K562 (cell line): ENCODE results near the gene PLA2R1. TPM values are rescaled to one million over a fixed set of nuclear protein-coding genes. Genes with fewer than 3 reads are reported as not detected.

Experiments
- ATAC-seq: fragments of 200-7000 bp; cut with Tn5 transposase; 3 replicates; pipeline ENCODE4 v1.9.1; 2020; ENCODE audit warnings: moderate library complexity
- BruUV-seq: library from RNA; stranded (reverse); fragments of 400-500 nt; replicated peaks from 2 replicates; lab custom pipeline; 2021; lab: Mats Ljungman, UMichigan
- CTCF ChIA-PET: fragments of 300-600 bp; formaldehyde crosslinking; extraction: SDS; loops from one replicate; lab custom pipeline; 2021; ENCODE audit warnings: low intra/inter-chr PET ratio; lab: Yijun Ruan, JAX
- POLR2A ChIA-PET: fragments of 300-600, 350-650 bp; sonication (Branson Sonifier 250); formaldehyde crosslinking; extraction: SDS; loops from one replicate; lab custom pipeline; 2021; ENCODE audit warnings: antibody characterized with exemption, inconsistent platforms; lab: Yijun Ruan, JAX
- DNase-seq, 4 experiments: peaks; one replicate each; pipeline versions ENCODE4 v3.0.0 to v3.0.0-alpha.2; 2011 to 2018; ENCODE audit warnings: low spot score in 3 of 4, mixed read lengths in 3 of 4; ENCODE audit errors: extremely low read depth in 1 of 4
- FAIRE-seq: peaks from 2 replicates; lab custom pipeline; 2011; peaks lifted over from hg19 to GRCh38; lab: Jason Lieb, UNC
- H2AFZ ChIP-seq: 2 replicates; pipeline ENCODE4 v1.6.0; 2011; ENCODE audit warnings: low read depth, low read length, control low read depth, inconsistent platforms
- H3K27ac ChIP-seq: fragments of 200-600 bp; 3 replicates; pipeline ENCODE4 v1.8.0; 2011; ENCODE audit warnings: low read depth, mild to moderate bottlenecking, control low read depth, inconsistent platforms, low read length, moderate library complexity, mixed read lengths; ENCODE audit errors: extremely low read depth
- H3K27me3 ChIP-seq, 2 experiments: fragments of 300-600 bp in 1 of 2; 2 replicates in 1 of 2; 3 replicates in 1 of 2; pipeline versions ENCODE4 v1.6.0 to v1.8.0; 2011; ENCODE audit warnings: inconsistent platforms in 2 of 2, low read length in 2 of 2, mild to moderate bottlenecking in 1 of 2, mixed read lengths in 1 of 2, moderate library complexity in 1 of 2; ENCODE audit not compliant: control insufficient read depth in 2 of 2, insufficient read depth in 2 of 2
- H3K36me3 ChIP-seq: fragments of 300-600 bp; 3 replicates; pipeline ENCODE4 v1.8.0; 2011; ENCODE audit warnings: mild to moderate bottlenecking, low read length, inconsistent platforms; ENCODE audit not compliant: control insufficient read depth, insufficient read depth
- H3K4me1 ChIP-seq, 2 experiments: fragments of 200-600 bp in 1 of 2; replicated peaks in 1 of 2; 2 replicates in 1 of 2; 3 replicates in 1 of 2; pipeline versions ENCODE4 v1.5.1 to v1.8.0; 2011; ENCODE audit warnings: inconsistent platforms in 2 of 2, low read length in 2 of 2, mild to moderate bottlenecking in 1 of 2, mixed read lengths in 1 of 2, moderate library complexity in 1 of 2; ENCODE audit not compliant: control insufficient read depth in 2 of 2, insufficient read depth in 2 of 2
- H3K4me2 ChIP-seq: 2 replicates; pipeline ENCODE4 v1.6.1; 2011; ENCODE audit warnings: low read length, control low read depth, inconsistent platforms, mixed read lengths; ENCODE audit not compliant: insufficient read depth
- H3K4me3 ChIP-seq: fragments of 200-600 bp; sonication (generic), shearing (Covaris generic); 2 replicates; pipeline ENCODE4 v1.5.1; 2016; ENCODE audit warnings: control low read depth, inconsistent platforms
- H3K79me2 ChIP-seq: fragments of 200-600 bp; 3 replicates; pipeline ENCODE4 v1.8.0; 2011; ENCODE audit warnings: low read length, inconsistent platforms; ENCODE audit not compliant: control insufficient read depth, insufficient read depth
- H3K9ac ChIP-seq, 2 experiments: 2 replicates each; pipeline versions ENCODE4 v1.6.0 to v1.6.1; 2011; ENCODE audit warnings: low read depth in 2 of 2, low read length in 2 of 2, control low read depth in 1 of 2, inconsistent platforms in 1 of 2, mild to moderate bottlenecking in 1 of 2, mixed read lengths in 1 of 2; ENCODE audit not compliant: insufficient read depth in 1 of 2
- H3K9me1 ChIP-seq: one replicate; pipeline ENCODE4 v1.6.0; 2011; ENCODE audit warnings: inconsistent platforms, mild to moderate bottlenecking, low read length, moderate library complexity; ENCODE audit not compliant: control insufficient read depth, insufficient read depth
- H3K9me3 ChIP-seq: replicated peaks from 2 replicates; pipeline ENCODE4 v1.5.1; 2011; ENCODE audit warnings: low read depth, low read length, inconsistent platforms; ENCODE audit not compliant: control insufficient read depth, insufficient read depth
- H4K20me1 ChIP-seq: replicated peaks from 2 replicates; pipeline ENCODE4 v1.6.1; 2011; ENCODE audit warnings: low read length, inconsistent platforms, mixed read lengths; ENCODE audit not compliant: control insufficient read depth, insufficient read depth
- KDM5B ChIP-seq: fragments of 200-600 bp; sonication (generic); IDR thresholded peaks from 2 replicates; pipeline ENCODE4 v1.6.1; 2012; ENCODE audit warnings: low read depth, mild to moderate bottlenecking, moderate library complexity, low read length, control low read depth, inconsistent platforms; ENCODE audit not compliant: insufficient replicate concordance
- SMC3 ChIP-seq: conservative IDR thresholded peaks from 2 replicates; pipeline ENCODE4 v1.6.1; 2011; ENCODE audit warnings: low read depth, low read length, improper control_type of control experiment; ENCODE audit not compliant: insufficient read depth
- ZNF184 ChIP-seq: sonication (generic); formaldehyde crosslinking; IDR thresholded peaks from 2 replicates; pipeline ENCODE4 v1.5.0; 2020; ENCODE audit warnings: missing genetic modification reagents
- WGBS: fragments of 100-300 bp; shearing (Covaris generic); methylation state at CpG from one replicate; pipeline ENCODE4 v1.1.6; 2016; ENCODE audit warnings: low coverage, mixed read lengths; ENCODE audit not compliant: insufficient coverage; ENCODE audit errors: missing lambda C conversion rate; 5-methylcytosine and 5-hydroxymethylcytosine counted together
- in situ Hi-C: fragments of 300-500 bp; cut with MboI; formaldehyde crosslinking; loops from 4 replicates; pipeline ENCODE4 v1.15.0; 2018; ENCODE audit warnings: inconsistent platforms, mixed read lengths
- intact Hi-C: fragments of 100-400 bp; cut with micrococcal nuclease; formaldehyde crosslinking; loops from 2 replicates; pipeline ENCODE4 v1.14.2; 2022
- polyA plus RNA-seq, 8 experiments: library from polyadenylated mRNA; depleted of rRNA in 4 of 8; stranded (reverse) in 5 of 8; unstranded in 3 of 8; fragments of >200 nt; fragmentation: Nextera tagmentation in 2 of 8; fragmentation: Illumina TruSeq in 1 of 8; extraction: Ambion mirVana in 2 of 8; extraction: Trizol in 1 of 8; gene quantifications; 2 replicates each; pipeline versions ENCODE4 v1.2.1 to v1.2.3, GENCODE V29; 2011 to 2014; ENCODE audit warnings: inconsistent platforms in 1 of 8, missing spikeins in 1 of 8
- total RNA-seq, 7 experiments: library from RNA; depleted of rRNA in 6 of 7; stranded (reverse); fragments of >200 nt in 6 of 7; fragmentation: Illumina TruSeq in 2 of 7; extraction: Trizol in 2 of 7; gene quantifications; 2 replicates each; pipeline versions ENCODE4 v1.2.1 to v1.2.3, GENCODE V29; 2011 to 2021; ENCODE audit warnings: low replicate concordance in 1 of 7
- TF ChIP-seq, protein P1 (sequence below), 2 experiments: fragments of 450-650 bp; IDR thresholded peaks; 2 replicates each; pipeline ENCODE4 v1.6.1; 2016
- TF ChIP-seq, protein P2 (sequence below): sonication (generic); formaldehyde crosslinking; IDR thresholded peaks from 2 replicates; pipeline ENCODE4 v1.8.0; 2022; ENCODE audit warnings: missing genetic modification reagents, mild to moderate bottlenecking, borderline replicate concordance

The PLA2R1 gene
- total and polyA plus RNA-seq, 9 of the 15 experiments (the other 6 are each of a cell fraction or from before 2014, with no cell fraction given), result not detected

GRCh38 chr2:160051371-160051800 lies 11.0 kb downstream of the PLA2R1 start:
- Histone ChIP-seq H3K9me3 (no peaks in the 10 kb centered on the region), H3K4me1 (no peaks in the 10 kb centered on the region)
- no peak for ATAC-seq
- FAIRE-seq, result no peak
- 4% methylated on average over 3 of the region's 3 CpGs for WGBS
- TF ChIP-seq ZNF184 (no peak), KDM5B (no peak), SMC3 (no peak)
- TF ChIP-seq, protein P1, sequence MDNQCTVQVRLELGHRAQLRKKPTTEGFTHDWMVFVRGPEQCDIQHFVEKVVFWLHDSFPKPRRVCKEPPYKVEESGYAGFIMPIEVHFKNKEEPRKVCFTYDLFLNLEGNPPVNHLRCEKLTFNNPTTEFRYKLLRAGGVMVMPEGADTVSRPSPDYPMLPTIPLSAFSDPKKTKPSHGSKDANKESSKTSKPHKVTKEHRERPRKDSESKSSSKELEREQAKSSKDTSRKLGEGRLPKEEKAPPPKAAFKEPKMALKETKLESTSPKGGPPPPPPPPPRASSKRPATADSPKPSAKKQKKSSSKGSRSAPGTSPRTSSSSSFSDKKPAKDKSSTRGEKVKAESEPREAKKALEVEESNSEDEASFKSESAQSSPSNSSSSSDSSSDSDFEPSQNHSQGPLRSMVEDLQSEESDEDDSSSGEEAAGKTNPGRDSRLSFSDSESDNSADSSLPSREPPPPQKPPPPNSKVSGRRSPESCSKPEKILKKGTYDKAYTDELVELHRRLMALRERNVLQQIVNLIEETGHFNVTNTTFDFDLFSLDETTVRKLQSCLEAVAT (IDR thresholded peaks at IDR 0.05), result no peak
- TF ChIP-seq, protein P2, sequence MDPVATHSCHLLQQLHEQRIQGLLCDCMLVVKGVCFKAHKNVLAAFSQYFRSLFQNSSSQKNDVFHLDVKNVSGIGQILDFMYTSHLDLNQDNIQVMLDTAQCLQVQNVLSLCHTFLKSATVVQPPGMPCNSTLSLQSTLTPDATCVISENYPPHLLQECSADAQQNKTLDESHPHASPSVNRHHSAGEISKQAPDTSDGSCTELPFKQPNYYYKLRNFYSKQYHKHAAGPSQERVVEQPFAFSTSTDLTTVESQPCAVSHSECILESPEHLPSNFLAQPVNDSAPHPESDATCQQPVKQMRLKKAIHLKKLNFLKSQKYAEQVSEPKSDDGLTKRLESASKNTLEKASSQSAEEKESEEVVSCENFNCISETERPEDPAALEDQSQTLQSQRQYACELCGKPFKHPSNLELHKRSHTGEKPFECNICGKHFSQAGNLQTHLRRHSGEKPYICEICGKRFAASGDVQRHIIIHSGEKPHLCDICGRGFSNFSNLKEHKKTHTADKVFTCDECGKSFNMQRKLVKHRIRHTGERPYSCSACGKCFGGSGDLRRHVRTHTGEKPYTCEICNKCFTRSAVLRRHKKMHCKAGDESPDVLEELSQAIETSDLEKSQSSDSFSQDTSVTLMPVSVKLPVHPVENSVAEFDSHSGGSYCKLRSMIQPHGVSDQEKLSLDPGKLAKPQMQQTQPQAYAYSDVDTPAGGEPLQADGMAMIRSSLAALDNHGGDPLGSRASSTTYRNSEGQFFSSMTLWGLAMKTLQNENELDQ (CRISPR knock-in tag), result no peak
- TF ChIP-seq, all 486 proteins: peak for 0
- Histone ChIP-seq H3K27me3 (no peaks in the 10 kb centered on the region), H3K4me2 (no peak overlapping the region), H2AFZ (no peak overlapping the region), H3K27ac (no peak overlapping the region), H3K9ac (no peak overlapping the region), H3K79me2 (no peaks in the 10 kb centered on the region), H4K20me1 (no peaks in the 10 kb centered on the region), H3K36me3 (no peaks in the 10 kb centered on the region), H3K4me3 (no peak overlapping the region), H3K9me1 (no peaks in the 10 kb centered on the region)
- no TSS peak for BruUV-seq
- POLR2A ChIA-PET, result interaction anchor here (1.7 kb wide), 1 partner anchor 15 kb away, joined by 3 read pairs; no protein-coding TSS in a partner anchor
- intact Hi-C loops (no loop called here), in situ Hi-C loops (no loop called here)
- CTCF ChIA-PET, result no interaction called here
- no peak for DNase-seq
